HepG2 (cell line): ENCODE measurements around the gene TRRAP. TPM values are rescaled to one million over a fixed set of nuclear protein-coding genes. Genes with fewer than 3 reads are reported as not detected.

ENCODE experiments used
- ATAC-seq: fragments of 200-7000 bp; cut with Tn5 transposase; 3 replicates; pipeline ENCODE4 v1.9.1; 2020; ENCODE audit warnings: mild to moderate bottlenecking, moderate library complexity
- BruUV-seq: library from RNA; stranded (reverse); fragments of 400-500 nt; replicated peaks from 2 replicates; lab custom pipeline; 2021; lab: Mats Ljungman, UMichigan
- CTCF ChIA-PET: fragments of 300-600 bp; formaldehyde crosslinking; extraction: SDS; loops from one replicate; lab custom pipeline; 2021; ENCODE audit warnings: low total read pairs, inconsistent platforms, low intra/inter-chr PET ratio; lab: Yijun Ruan, JAX
- POLR2A ChIA-PET: fragments of 350-600 bp; sonication (Branson Sonifier 250); formaldehyde crosslinking; loops from one replicate; lab custom pipeline; 2020; ENCODE audit warnings: antibody characterized with exemption, inconsistent platforms; lab: Yijun Ruan, JAX
- DNase-seq: peaks from one replicate; pipeline ENCODE4 v3.0.0-alpha.2; 2015; ENCODE audit warnings: low spot score
- FAIRE-seq: peaks from 3 replicates; lab custom pipeline; 2011; peaks lifted over from hg19 to GRCh38; lab: Jason Lieb, UNC
- H2AFZ ChIP-seq: one replicate; pipeline ENCODE4 v1.6.1; 2011; ENCODE audit warnings: low read length, inconsistent platforms
- H3K27ac ChIP-seq: fragments of 300-600 bp; 3 replicates; pipeline ENCODE4 v1.8.0; 2011; ENCODE audit warnings: mixed run types, mild to moderate bottlenecking, mixed read lengths, low read length, inconsistent platforms; ENCODE audit not compliant: insufficient read depth; ENCODE audit errors: extremely low read length
- H3K27me3 ChIP-seq, 2 experiments: fragments of 200-600 bp in 1 of 2; 2 replicates in 1 of 2; 3 replicates in 1 of 2; pipeline versions ENCODE4 v1.6.0 to v1.8.0; 2011; ENCODE audit warnings: low read length in 2 of 2, mild to moderate bottlenecking in 2 of 2, moderate library complexity in 2 of 2, inconsistent platforms in 1 of 2; ENCODE audit not compliant: insufficient read depth in 2 of 2, control insufficient read depth in 1 of 2
- H3K36me3 ChIP-seq, 2 experiments: fragments of 200-600 bp in 1 of 2; replicated peaks in 1 of 2; 2 replicates in 1 of 2; 3 replicates in 1 of 2; pipeline versions ENCODE4 v1.5.1 to v1.8.0; 2011; ENCODE audit warnings: low read length in 2 of 2, inconsistent platforms in 1 of 2; ENCODE audit not compliant: insufficient read depth in 2 of 2, control insufficient read depth in 1 of 2
- H3K4me1 ChIP-seq: 2 replicates; pipeline ENCODE4 v1.5.1; 2012; ENCODE audit warnings: low read length, inconsistent platforms; ENCODE audit not compliant: insufficient read depth
- H3K4me2 ChIP-seq: 2 replicates; pipeline ENCODE4 v1.6.0; 2011; ENCODE audit warnings: low read depth, low read length, inconsistent platforms
- H3K4me3 ChIP-seq, 3 experiments: fragments of 200-600 bp in 1 of 3; sonication (generic), shearing (Covaris generic) in 1 of 3; replicated peaks in 1 of 3; 2 replicates each; pipeline ENCODE4 v1.5.1; 2011 to 2016; ENCODE audit warnings: low read length in 3 of 3, inconsistent platforms in 2 of 3, low read depth in 2 of 3, mild to moderate bottlenecking in 2 of 3, control low read depth in 1 of 3, mixed read lengths in 1 of 3; ENCODE audit not compliant: insufficient read depth in 1 of 3
- H3K79me2 ChIP-seq: one replicate; pipeline ENCODE4 v1.6.1; 2011; ENCODE audit warnings: low read length, inconsistent platforms; ENCODE audit not compliant: insufficient read depth
- H3K9ac ChIP-seq: 2 replicates; pipeline ENCODE4 v1.6.0; 2011; ENCODE audit warnings: mild to moderate bottlenecking, low read depth, low read length, inconsistent platforms; ENCODE audit not compliant: insufficient read depth
- H3K9me3 ChIP-seq: 2 replicates; pipeline ENCODE4 v1.5.1; 2012; ENCODE audit warnings: mild to moderate bottlenecking, low read length
- H4K20me1 ChIP-seq: 2 replicates; pipeline ENCODE4 v1.6.0; 2011; ENCODE audit warnings: inconsistent platforms, mild to moderate bottlenecking, low read length, moderate library complexity; ENCODE audit not compliant: insufficient read depth
- HOMEZ ChIP-seq: IDR thresholded peaks from 2 replicates; pipeline ENCODE4 v1.6.1; 2016; ENCODE audit warnings: low read depth
- HOXD1 ChIP-seq: sonication (generic); formaldehyde crosslinking; IDR thresholded peaks from 2 replicates; pipeline ENCODE4 v1.5.0; 2020; ENCODE audit warnings: missing genetic modification reagents
- PRDM4 ChIP-seq: sonication (generic); formaldehyde crosslinking; IDR thresholded peaks from 2 replicates; pipeline ENCODE4 v1.9.0; 2021; ENCODE audit warnings: missing genetic modification reagents, borderline replicate concordance
- TAF1 ChIP-seq: sonication (generic); formaldehyde crosslinking; IDR thresholded peaks from 2 replicates; pipeline ENCODE4 v1.4.0; 2020; ENCODE audit warnings: missing genetic modification reagents
- THAP8 ChIP-seq: sonication (generic); formaldehyde crosslinking; IDR thresholded peaks from 2 replicates; pipeline ENCODE4 v1.5.1; 2020; ENCODE audit warnings: missing genetic modification reagents, mild to moderate bottlenecking, borderline replicate concordance
- ZBTB7B ChIP-seq: sonication (generic); formaldehyde crosslinking; IDR thresholded peaks from 2 replicates; pipeline ENCODE4 v1.4.0; 2020; ENCODE audit warnings: missing genetic modification reagents
- ZNF318 ChIP-seq: sonication (generic); formaldehyde crosslinking; IDR thresholded peaks from 2 replicates; pipeline ENCODE4 v1.4.0; 2020; ENCODE audit warnings: mild to moderate bottlenecking, missing genetic modification reagents
- whole genome bisulfite sequencing: methylation state at CpG from one replicate; pipeline ENCODE4 v1.1.6; 2017; ENCODE audit warnings: low lambda C conversion rate; 5-methylcytosine and 5-hydroxymethylcytosine counted together
- in situ Hi-C: cut with HindIII; loops from 2 replicates; pipeline ENCODE4 v1.10.0; 2017; ENCODE audit warnings: low pct_unique_long_range_greater_than_20kb; ENCODE audit not compliant: extremely low pct_ligation_motif_present
- intact Hi-C: fragments of 100-400 bp; cut with micrococcal nuclease; formaldehyde crosslinking; loops from one replicate; pipeline ENCODE4 v1.10.0; 2022; ENCODE audit not compliant: unreplicated experiment
- polyA plus RNA-seq, 8 experiments: library from polyadenylated mRNA; depleted of rRNA in 3 of 8; stranded (reverse) in 7 of 8; unstranded in 1 of 8; fragments of >200 nt; fragmentation: Illumina TruSeq in 4 of 8; extraction: Trizol in 4 of 8; gene quantifications; 2 replicates each; pipeline versions ENCODE4 v1.2.1 to v1.2.3, GENCODE V29; 2011 to 2016; ENCODE audit warnings: low read depth in 4 of 8, missing spikeins in 1 of 8, mixed read lengths in 1 of 8; ENCODE audit not compliant: insufficient read depth in 1 of 8
- total RNA-seq, 5 experiments: library from RNA; depleted of rRNA; stranded (reverse); fragments of >200 nt; fragmentation: Illumina TruSeq; extraction: Trizol; gene quantifications; 2 replicates each; pipeline ENCODE4 v1.2.3, GENCODE V29; 2016; ENCODE audit warnings: low read depth in 1 of 5
- TF ChIP-seq, protein P1 (sequence below): IDR thresholded peaks from 2 replicates; pipeline ENCODE4 v1.6.1; 2016; ENCODE audit warnings: missing compliant biosample characterization, missing genetic modification reagents, borderline replicate concordance

Gene TRRAP
- total and polyA plus RNA-seq, 2 of the 13 experiments (the other 11 are each of a cell fraction or from before 2014, with no cell fraction given), result 8.6 to 10.5 TPM

DNA sequence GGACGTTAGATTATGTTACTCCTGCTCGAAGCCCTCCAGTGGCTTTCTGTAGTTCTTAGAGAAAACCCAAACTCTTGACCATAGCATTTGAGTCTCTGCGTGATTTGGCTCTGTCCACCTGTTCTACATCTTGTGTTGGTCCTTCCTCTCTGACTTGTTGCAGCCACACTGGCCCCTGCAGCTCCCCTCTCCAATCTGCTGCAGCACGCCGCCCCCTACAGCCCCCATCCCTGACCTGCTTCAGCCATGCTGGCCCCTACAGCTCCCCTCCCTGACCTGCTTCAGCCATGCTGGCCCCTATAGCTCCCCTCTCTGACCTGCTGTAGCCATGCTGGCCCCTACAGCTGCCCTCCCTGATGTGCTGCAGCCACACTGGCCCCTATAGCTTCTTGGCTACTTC lies 29.2 kb downstream of the TRRAP start (continued):
- TF ChIP-seq ZNF318 (CRISPR knock-in tag), result no peak

- no TSS peak for BruUV-seq
- POLR2A ChIA-PET, result no interaction called here
- no peak for TF ChIP-seq THAP8 (CRISPR knock-in tag)
- no peak for TF ChIP-seq ZBTB7B
- TF ChIP-seq PRDM4 (CRISPR knock-in tag), result no peak
- TF ChIP-seq TAF1 (CRISPR knock-in tag), result no peak
- TF ChIP-seq, protein P1, sequence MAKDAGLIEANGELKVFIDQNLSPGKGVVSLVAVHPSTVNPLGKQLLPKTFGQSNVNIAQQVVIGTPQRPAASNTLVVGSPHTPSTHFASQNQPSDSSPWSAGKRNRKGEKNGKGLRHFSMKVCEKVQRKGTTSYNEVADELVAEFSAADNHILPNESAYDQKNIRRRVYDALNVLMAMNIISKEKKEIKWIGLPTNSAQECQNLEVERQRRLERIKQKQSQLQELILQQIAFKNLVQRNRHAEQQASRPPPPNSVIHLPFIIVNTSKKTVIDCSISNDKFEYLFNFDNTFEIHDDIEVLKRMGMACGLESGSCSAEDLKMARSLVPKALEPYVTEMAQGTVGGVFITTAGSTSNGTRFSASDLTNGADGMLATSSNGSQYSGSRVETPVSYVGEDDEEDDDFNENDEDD (CRISPR knock-in tag), result no peak
- no peak for TF ChIP-seq HOMEZ (CRISPR knock-in tag)
- TF ChIP-seq HOXD1 (CRISPR knock-in tag), result no peak
These were observed 30.3 kb downstream of the TRRAP start for GRCh38 chr7:98908585-98908984.

More at GRCh38 chr7:98908585-98908984, 30.3 kb downstream of the TRRAP start:
- Histone ChIP-seq H4K20me1 (no peaks in the 10 kb centered on the region), H3K27ac (no peak overlapping the region), H3K27me3 (no peaks in the 10 kb centered on the region), H3K36me3 (peaks cover 22 to 81% of the 10 kb centered on the region in 2 experiments), H3K9ac (no peak overlapping the region), H3K9me3 (no peaks in the 10 kb centered on the region), H3K4me2 (no peak overlapping the region), H2AFZ (no peak overlapping the region), H3K4me1 (no peaks in the 10 kb centered on the region), H3K79me2 (no peaks in the 10 kb centered on the region), H3K4me3 (no peak overlapping the region)
- ATAC-seq (no peak), FAIRE-seq (no peak), DNase-seq (no peak)
- WGBS, result 97% methylated on average over 16 of the region's 19 CpGs
- in situ Hi-C loops (no loop called here), intact Hi-C loops (no loop called here)
- CTCF ChIA-PET, result no interaction called here
